GM12873 (cell line): ENCODE results near the gene KPTN.

Source experiments
- TF ChIP-seq, protein P1 (sequence below): IDR thresholded peaks from 2 replicates; pipeline ENCODE4 v1.5.1; 2012; ENCODE audit warnings: low read depth, mild to moderate bottlenecking, moderate library complexity, low read length, control low read depth; ENCODE audit not compliant: insufficient read depth; ENCODE audit errors: missing control alignments

The KPTN gene

DNA sequence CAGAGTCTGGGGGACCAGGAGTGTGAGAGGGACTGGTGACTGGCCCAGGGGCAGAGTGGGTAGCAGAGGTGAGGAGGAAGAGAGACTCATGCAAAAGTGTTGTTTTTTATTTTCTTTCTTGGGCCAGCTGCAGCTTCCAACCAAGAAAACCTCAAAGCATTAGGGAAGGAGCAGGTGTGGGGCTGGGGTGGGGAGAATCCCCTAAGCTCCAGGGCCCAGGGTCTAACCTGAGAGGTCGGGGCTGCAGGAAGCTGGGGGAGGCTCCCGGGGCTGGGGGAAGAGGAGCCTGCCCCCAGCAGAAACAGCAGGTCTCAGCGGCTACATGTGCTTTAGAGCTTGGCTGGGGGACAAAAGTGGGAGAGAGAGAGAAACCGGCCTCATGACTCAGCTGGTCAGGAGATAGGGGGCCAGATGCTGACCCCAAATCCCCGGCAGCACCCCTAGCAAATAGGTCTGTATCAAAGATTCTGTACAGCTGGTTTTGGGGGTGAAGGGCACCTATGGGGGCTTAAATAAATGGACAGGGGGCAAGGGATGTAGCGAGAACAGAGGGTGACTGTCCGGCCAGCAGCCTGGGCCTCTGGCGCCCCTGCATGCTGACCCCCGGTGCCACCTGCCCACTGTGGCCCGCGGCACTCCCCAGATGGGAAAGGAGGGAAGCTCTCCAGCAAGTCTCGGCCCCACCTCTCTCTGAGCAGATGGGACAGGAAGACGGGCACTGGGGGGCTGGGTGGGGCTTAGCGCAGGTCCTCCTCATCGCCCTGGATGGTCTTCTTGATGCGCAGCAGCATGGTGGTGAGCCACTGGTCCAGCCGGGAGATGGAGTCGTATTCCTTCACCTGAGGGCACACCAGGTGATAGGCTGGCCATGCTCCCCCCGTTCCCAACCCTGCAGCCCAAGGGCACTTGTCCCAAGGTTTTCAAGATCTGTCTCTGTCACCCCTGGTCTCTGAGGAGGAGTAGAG is 3.8 kb upstream of the KPTN start:
- TF ChIP-seq, protein P1, sequence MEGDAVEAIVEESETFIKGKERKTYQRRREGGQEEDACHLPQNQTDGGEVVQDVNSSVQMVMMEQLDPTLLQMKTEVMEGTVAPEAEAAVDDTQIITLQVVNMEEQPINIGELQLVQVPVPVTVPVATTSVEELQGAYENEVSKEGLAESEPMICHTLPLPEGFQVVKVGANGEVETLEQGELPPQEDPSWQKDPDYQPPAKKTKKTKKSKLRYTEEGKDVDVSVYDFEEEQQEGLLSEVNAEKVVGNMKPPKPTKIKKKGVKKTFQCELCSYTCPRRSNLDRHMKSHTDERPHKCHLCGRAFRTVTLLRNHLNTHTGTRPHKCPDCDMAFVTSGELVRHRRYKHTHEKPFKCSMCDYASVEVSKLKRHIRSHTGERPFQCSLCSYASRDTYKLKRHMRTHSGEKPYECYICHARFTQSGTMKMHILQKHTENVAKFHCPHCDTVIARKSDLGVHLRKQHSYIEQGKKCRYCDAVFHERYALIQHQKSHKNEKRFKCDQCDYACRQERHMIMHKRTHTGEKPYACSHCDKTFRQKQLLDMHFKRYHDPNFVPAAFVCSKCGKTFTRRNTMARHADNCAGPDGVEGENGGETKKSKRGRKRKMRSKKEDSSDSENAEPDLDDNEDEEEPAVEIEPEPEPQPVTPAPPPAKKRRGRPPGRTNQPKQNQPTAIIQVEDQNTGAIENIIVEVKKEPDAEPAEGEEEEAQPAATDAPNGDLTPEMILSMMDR, result no peak

DNA sequence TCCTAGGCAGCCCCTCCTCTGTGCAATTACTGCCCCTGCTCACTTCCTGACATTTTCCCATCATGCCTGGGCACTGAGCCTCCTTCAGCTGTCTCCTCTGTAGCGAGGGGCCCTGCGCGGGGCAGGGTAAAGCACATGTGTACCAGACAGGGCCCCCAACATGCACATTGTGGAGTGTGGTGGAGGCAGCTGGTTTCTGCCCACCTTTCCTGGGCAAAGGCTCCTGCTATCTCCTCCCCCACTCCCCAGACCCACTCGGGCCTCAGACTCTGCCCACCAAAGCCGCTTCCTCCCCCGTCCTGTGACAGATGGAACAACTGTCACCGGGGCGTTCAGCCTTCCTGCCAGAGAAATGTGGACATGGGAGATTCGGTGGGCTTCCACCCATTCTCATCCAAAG is 2.9 kb upstream of the KPTN start:
- TF ChIP-seq, protein P1, result no peak

DNA sequence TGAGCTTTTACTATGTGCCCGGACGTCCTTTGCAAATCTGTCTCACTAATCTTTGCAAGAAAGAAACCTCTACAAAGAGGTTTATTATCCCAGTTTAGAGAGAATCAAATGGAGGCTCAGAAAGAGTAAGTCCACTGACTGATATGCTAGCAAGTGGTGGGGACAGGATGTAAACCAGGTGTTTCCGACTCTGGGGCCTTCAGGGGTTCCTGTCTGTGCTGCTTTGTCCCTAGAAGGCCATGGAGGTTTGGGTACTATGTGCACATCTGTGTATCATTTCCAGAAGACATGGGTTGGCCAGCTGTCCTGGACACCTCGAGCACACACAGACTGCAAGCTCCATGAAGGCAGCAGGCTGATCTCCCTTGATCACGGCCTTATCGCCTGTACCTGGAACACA is 1.2 kb upstream of the KPTN start:
- TF ChIP-seq, protein P1, result no peak

DNA sequence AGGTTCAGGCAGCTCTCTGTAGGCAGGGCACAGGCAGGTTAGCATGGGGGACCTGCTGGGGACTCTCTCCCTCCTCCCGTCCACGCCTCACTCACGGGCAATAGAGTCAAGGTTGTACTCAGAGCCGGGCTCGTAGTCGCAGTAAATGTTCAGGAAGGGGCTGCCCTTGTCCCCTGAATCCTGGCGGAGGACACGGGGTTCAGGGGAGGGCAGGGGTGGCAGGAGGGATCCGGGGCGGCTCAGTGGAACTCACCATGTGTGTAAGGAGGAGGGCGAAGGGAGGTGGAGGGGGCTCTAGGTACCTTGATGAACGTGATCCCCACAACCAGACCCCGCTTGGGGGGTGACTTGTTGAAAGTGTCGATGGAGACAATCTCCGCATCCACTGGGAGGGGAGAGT is 819 bp downstream of the KPTN start:
- TF ChIP-seq, protein P1, result no peak

DNA sequence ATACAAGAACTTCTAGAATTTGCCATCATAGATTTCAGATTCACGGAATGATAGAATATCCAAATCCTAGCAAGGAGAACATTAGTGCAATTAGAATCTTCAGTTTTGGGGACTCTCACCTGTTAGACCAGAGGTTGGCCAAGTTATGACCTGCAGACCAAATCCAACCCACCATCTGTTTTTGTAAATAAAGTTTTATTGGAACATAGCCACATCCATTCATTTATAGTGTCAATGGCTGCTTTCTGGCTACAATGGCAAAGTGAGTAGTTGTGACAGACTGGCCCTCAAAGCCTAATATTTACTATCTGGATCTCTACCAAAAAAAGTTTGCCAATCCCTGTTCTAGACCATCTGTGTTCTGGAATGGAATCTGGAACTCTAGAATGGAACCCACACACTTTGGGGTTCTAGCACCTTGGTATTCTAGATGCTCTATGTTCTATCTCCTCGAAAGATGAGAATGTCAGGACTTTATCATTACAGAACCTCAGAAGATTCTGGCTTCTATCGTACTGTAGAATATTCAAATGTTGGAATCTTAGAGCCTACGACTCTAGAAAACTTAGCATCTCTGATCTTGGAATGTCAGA is 2.5 kb downstream of the KPTN start:
- TF ChIP-seq, protein P1, result no peak

DNA sequence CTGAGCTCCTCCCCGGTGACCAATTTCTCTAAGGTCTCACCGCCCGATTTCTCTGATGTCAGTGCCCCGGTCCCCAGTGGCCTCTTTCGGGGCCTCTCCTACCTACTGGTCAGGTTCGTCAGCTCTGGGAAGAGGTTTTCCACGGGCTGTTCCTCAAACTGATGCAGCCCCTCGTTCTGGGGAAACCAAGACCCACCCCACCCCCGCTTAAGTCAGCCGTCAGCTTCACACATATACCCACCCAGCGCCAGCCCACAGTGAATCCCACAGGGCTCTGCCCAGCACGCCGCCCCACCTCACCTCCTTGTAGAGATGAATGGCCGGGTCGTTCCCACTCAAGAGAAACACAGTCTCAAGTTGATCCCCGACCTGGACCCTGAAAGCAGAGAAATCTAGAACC is 3.4 kb downstream of the KPTN start:
- TF ChIP-seq, protein P1, result no peak

DNA sequence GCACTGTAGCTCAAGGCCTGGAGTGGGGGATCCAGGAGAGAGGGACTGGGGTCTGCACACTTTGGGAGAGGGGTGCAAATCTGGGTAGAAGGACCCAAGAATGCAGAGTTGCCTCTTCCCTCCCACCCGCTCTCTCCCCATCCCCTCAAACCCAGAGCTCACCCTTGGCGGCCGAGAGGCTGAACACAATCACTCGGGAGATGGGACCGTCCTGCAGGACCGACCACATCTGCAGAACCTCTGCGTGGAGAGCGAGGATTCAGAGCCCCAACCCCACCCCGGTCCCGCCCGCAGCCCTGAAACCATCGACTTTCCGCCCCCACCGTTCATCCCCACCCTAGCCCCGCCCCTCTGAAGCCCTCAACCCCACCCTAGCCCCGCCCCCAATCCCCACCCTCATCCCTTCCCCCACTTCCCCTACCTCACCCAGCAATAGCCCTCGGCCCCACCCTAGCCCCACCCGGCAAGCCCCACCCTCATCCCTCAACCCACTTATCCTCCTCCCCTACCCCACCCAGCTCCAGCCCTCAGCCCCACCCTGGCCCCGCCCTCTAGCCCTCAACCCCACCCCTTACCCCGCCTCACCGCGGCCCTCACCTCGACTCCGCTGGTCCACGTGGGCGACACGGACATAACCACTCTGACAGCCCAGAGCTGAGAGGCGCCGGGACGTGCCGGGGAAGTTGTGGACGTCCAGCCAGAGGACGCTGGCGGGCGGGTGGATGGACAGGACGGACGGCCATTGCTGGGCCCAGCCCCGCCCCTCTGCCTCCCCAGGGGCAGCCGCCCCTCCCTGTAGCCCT is 4.1 kb downstream of the KPTN start:
- TF ChIP-seq, protein P1, result no peak
